Astrocyte of the cerebellum (primary cell): ENCODE measurements around the gene CSNK1A1.

Source experiments
- DNase-seq: peaks from one replicate; pipeline ENCODE4 v3.0.0-alpha.2; 2011; ENCODE audit warnings: low read depth
- H3K4me3 ChIP-seq: 2 replicates; pipeline ENCODE4 v1.5.1; 2011; ENCODE audit warnings: mild to moderate bottlenecking, low read depth, low read length, moderate library complexity
- in situ Hi-C: cut with HindIII; loops from 2 replicates; pipeline ENCODE4 v1.10.0; 2017; ENCODE audit warnings: low sequenced_read_pairs
- TF ChIP-seq, protein P1 (sequence below): IDR thresholded peaks from 2 replicates; pipeline ENCODE4 v1.5.1; 2012; ENCODE audit warnings: low read length, low read depth, moderate library complexity, mild to moderate bottlenecking; ENCODE audit errors: missing control alignments

CSNK1A1 gene

DNA sequence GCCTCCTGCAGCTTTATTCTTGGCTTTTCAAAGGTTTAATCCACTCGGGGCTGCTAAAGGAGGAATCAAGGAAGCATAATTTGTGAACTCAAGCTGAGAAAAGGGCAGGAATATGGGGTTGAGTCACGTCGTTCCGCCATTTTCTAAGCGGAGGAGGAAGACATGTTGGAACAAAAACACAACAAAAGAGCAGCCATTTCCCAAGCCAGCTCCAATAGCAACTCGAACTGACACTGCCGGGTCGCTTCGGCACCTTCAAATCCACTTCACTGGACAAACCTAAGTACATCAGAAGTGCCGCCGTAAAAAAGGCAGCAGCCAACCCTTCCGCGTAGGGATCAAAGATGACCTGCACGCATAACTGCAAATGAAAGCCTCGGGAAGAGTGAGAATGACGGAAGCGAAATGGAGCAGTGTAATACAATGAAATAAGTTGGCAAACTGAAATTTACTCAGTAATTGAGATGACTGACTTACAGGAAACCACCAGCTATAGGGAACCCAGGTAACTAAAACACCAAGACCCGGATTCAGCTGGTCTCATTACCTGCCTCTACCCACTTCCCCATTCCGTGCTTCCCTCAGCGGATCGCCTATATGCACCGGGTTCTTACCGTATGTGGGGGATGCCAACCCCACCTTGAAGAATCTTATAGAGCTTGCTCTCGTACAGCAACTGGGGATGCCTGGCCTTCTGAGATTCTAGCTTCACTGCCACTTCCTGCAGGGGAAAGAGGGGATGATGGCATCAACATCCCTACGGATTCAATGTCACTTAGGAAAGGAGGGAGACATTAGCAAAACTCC, 1.6 kb downstream of the CSNK1A1 start:
- in situ Hi-C loops = loop anchor here (5.0 kb wide), 1 partner anchor 37 kb away; no protein-coding TSS in a partner anchor
- TF ChIP-seq, protein P1, sequence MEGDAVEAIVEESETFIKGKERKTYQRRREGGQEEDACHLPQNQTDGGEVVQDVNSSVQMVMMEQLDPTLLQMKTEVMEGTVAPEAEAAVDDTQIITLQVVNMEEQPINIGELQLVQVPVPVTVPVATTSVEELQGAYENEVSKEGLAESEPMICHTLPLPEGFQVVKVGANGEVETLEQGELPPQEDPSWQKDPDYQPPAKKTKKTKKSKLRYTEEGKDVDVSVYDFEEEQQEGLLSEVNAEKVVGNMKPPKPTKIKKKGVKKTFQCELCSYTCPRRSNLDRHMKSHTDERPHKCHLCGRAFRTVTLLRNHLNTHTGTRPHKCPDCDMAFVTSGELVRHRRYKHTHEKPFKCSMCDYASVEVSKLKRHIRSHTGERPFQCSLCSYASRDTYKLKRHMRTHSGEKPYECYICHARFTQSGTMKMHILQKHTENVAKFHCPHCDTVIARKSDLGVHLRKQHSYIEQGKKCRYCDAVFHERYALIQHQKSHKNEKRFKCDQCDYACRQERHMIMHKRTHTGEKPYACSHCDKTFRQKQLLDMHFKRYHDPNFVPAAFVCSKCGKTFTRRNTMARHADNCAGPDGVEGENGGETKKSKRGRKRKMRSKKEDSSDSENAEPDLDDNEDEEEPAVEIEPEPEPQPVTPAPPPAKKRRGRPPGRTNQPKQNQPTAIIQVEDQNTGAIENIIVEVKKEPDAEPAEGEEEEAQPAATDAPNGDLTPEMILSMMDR = no peak
- H3K4me3 ChIP-seq = peak overlapping the region; percentile 100
- no peak for DNase-seq

DNA sequence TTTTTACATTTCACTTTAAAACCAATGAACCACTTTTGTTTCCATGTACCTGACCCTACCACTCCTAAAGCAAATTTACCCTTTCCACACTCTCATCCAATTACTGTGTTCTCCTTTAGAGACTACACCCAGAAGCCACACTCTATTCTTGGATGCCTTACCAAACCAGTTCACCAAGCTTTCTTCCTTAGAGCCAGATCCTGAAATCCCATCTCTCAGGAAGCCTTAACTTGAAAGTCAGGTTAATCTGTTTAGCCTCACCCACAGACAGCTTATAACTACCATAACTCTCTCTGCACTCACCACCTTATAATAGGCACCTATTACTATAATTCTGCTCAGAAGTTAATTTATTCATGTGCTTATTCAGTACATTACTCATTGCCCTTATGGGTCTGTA, 4.3 kb downstream of the CSNK1A1 start:
- no peak for DNase-seq
- in situ Hi-C loops = loop anchor here (5.0 kb wide), 1 partner anchor 35 kb away; no protein-coding TSS in a partner anchor
- H3K4me3 ChIP-seq = peak overlapping the region; percentile 12
- TF ChIP-seq, protein P1 = no peak

DNA sequence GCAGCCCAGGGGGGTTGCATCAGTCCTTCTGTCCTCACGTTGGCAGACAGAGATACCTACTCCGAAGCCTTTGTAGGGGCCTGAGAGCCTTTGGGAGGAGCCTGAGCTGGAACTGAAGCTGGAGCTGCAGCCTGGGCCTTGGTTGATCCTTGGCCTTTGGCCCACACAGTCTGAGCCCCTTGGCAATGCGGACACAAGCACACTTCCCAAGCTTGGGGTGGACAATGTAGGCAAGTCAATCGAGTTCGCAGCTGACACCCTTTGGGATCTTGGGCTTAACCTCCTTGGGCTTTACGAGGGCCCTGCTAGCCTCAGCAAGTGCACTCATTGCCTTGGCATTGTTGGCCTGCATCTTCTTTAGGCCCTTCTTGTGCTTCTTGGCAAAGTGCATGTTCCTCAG, 5.9 kb downstream of the CSNK1A1 start:
- in situ Hi-C loops = loop anchor here (5.0 kb wide), 1 partner anchor 33 kb away; no protein-coding TSS in a partner anchor
- H3K4me3 ChIP-seq = no peak overlapping the region
- DNase-seq = no peak
- TF ChIP-seq, protein P1 = no peak

DNA sequence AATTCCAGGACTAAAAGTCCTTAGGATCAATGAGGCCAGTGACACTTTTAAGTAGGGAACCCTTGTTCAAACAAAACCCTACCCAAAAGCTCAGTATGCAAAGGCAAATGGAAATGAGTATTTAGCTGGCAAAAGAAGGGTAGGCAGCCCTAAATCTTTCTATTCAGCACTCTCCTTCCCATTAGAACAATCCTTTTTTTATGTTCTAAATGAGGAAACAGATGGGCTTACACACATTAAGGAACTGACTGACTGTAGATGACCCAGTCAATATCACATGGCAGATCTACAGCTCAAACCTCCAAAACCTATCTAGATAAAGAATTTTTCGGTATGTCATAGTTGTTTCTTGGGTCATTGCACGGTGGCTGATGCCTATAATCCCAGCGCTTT, 7.2 kb downstream of the CSNK1A1 start:
- H3K4me3 ChIP-seq = no peak overlapping the region

DNA sequence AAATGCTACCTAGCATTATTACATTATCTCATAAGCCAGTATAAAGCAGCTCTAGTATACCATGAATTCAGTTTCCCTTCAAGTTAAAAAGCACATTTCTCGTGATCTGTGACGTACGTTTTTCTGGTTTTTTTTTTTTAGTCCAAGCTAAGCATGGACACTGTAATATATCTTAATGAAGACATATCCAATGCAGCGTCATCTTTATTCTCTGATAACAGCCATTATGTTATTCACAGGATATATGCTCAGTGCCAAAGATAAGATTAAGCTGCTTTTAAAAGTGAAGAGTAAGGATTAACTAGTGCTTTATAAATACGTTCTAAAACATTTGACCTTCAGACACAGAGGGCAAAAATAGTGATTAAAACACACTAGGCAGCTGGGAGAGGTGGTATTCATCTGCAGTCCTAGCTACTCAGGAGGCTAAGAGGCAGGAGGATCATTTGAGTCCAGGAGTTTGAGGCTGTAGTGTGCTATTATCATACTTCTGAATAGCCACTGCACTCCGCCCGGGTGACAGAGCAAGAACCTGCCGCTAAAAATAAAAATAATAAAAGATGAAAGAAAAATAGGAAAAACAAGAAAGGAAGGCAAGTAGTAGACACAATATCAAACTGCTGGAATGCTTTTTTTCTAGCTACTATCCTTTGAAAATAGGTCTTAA, 7.7 kb downstream of the CSNK1A1 start:
- no peak overlapping the region for H3K4me3 ChIP-seq
- in situ Hi-C loops = no loop called here
- DNase-seq = no peak
- TF ChIP-seq, protein P1 = no peak

More for the DNA sequence above, 7.2 kb downstream of the CSNK1A1 start:
- in situ Hi-C loops = no loop called here
- DNase-seq = no peak
- TF ChIP-seq, protein P1 = no peak

DNA sequence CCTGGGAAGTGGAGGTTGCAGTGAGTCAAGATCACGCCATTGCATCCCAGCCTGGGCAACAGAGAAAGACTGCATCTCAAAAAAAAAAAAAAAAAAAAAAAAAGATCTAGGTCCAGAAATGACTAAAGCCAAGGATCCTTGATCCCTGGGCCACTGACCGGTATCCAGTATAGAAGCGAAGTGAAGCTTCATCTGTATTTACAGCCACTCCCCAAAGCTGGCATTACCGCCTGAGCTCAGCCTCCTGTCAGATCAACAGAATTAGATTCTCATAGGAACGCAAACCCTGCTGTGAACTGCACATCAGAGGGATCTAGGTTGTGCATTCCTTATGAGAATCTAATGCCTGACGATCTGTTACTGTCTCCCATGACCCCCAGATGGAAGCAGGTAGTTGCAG, 9.3 kb downstream of the CSNK1A1 start:
- DNase-seq = no peak
- TF ChIP-seq, protein P1 = no peak
- in situ Hi-C loops = no loop called here
- no peak overlapping the region for H3K4me3 ChIP-seq
